Loucy (cell line): Measurements from ENCODE around the gene VIPR2.

Experiments used
- CTCF ChIP-seq: fragments of 200-600 bp; sonication (generic); conservative IDR thresholded peaks from 2 replicates; pipeline ENCODE4 v1.5.1; 2014; ENCODE audit warnings: mild to moderate bottlenecking, antibody characterized with exemption, low read length
- EZH2phosphoT487 ChIP-seq: fragments of 200-600 bp; IDR thresholded peaks from 2 replicates; pipeline ENCODE4 v1.6.1; 2018; ENCODE audit warnings: antibody characterized with exemption, mild to moderate bottlenecking, moderate library complexity, borderline replicate concordance

DNA sequence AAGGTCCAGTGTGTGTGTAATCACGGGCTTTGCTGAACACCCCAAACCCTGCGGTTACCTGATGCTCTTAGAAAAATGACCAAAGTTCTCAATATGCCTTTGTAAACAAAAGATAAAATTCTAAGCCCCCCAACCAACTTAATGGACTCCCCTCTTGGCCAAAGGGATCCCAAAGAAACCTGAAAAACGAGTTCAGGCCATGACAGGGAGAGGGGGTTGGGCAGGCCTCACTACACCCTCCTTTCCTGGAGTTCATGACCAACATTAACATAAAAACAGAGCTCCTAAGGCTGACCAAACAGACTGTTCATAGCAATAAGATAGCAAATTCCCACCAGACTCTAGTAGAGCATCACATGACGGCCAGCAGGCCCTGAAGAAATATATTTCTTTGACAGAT lies 3.0 kb upstream of the VIPR2 start:
- TF ChIP-seq CTCF (no peak), EZH2phosphoT487 (no peak)
